ENCODE measurements around the gene FBXW5.

Gene FBXW5

GRCh38 chr9:136896027-136896426 is 48.5 kb downstream of the FBXW5 start:
- peaks cover 14% of the 10 kb centered on the region for H3K4me1 Mint-ChIP-seq (ENCODE audit: low read depth)
- peaks cover 38% of the 10 kb centered on the region for H3K36me3 Mint-ChIP-seq (ENCODE audit: low read depth)
- H3K27ac Mint-ChIP-seq = no peak overlapping the region
- no peaks in the 10 kb centered on the region for H3K9me3 Mint-ChIP-seq
- no peaks in the 10 kb centered on the region for H3K27me3 Mint-ChIP-seq (ENCODE audit: low read depth)
- no peak for DNase-seq (ENCODE audit: low spot score)
- no peak overlapping the region for H3K4me3 Mint-ChIP-seq

DNA sequence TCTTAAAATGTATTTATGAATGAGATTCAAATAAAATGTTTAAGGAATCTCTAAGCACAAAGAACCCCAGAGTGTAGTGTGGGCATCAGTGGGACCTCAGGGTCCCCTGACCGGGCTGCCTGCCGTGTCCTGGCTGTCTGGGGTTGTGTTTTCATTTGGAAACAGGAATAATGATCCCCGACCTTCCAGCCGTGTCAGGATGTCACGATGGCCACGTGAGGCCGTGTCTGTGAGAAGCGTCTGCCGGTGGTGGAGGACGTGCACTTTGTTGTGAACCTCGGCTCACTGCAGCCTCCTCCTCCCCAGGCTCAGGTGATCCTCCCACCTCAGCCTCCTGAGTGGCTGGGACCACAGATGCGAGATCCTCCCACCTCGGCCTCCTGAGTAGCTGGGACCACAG is 53.9 kb downstream of the FBXW5 start:
- Mint-ChIP-seq H3K27ac (no peak overlapping the region), H3K4me1 (ENCODE audit: low read depth) (peaks cover 11% of the 10 kb centered on the region), H3K4me3 (no peak overlapping the region), H3K27me3 (ENCODE audit: low read depth) (no peaks in the 10 kb centered on the region), H3K36me3 (ENCODE audit: low read depth) (peaks cover 30% of the 10 kb centered on the region), H3K9me3 (no peaks in the 10 kb centered on the region)
- no peak for DNase-seq (ENCODE audit: low spot score)

Measured in T-helper 2 cell treated with Interferon-gamma antibody and Interleukin-4, amounts not matched to agents 5 μg/mL and 100 μg/mL, for 36 hours (primary cell).